ENCODE measurements around the gene RNF135.
"Not testable (repeated sequence)": the region's sequence is repeated elsewhere in the genome, so short reads cannot be mapped to it uniquely, and the experiment has no call there.

RNF135 gene

GRCh38 chr17:30954046-30954830 lies 16.6 kb upstream of the RNF135 start:
- DNase-seq (ENCODE audit: low read depth, low spot score): no peak

GRCh38 chr17:30956764-30957374 lies 14.0 kb upstream of the RNF135 start:
- no peak for DNase-seq (ENCODE audit: low read depth, low spot score)

GRCh38 chr17:30957741-30958140 lies 13.1 kb upstream of the RNF135 start:
- DNase-seq (ENCODE audit: low read depth, low spot score): no peak

GRCh38 chr17:30958187-30958586 lies 12.7 kb upstream of the RNF135 start:
- no peak for DNase-seq (ENCODE audit: low read depth, low spot score)

GRCh38 chr17:30961209-30962188 lies 9.3 kb upstream of the RNF135 start:
- no peak for DNase-seq (ENCODE audit: low read depth, low spot score)

GRCh38 chr17:30964312-30964711 lies 6.5 kb upstream of the RNF135 start:
- not testable (repeated sequence) for DNase-seq (ENCODE audit: low read depth, low spot score)

GRCh38 chr17:30964876-30965275 lies 6.0 kb upstream of the RNF135 start:
- no peak for DNase-seq (ENCODE audit: low read depth, low spot score)

GRCh38 chr17:30965686-30966085 lies 5.2 kb upstream of the RNF135 start:
- no peak for DNase-seq (ENCODE audit: low read depth, low spot score)

GRCh38 chr17:30967911-30968310 lies 2.9 kb upstream of the RNF135 start:
- not testable (repeated sequence) for DNase-seq (ENCODE audit: low read depth, low spot score)

- DNase-seq (ENCODE audit: low read depth, low spot score): no peak
These were observed 629 bp upstream of the RNF135 start for GRCh38 chr17:30969989-30970830.

- DNase-seq (ENCODE audit: low read depth, low spot score): no peak
These were observed 4.4 kb downstream of the RNF135 start for GRCh38 chr17:30975042-30975820.

GRCh38 chr17:30979919-30980318 lies 9.1 kb downstream of the RNF135 start:
- DNase-seq (ENCODE audit: low read depth, low spot score): not testable (repeated sequence)

GRCh38 chr17:30981531-30982519 lies 11.0 kb downstream of the RNF135 start:
- DNase-seq (ENCODE audit: low read depth, low spot score): no peak

GRCh38 chr17:30982855-30983254 lies 12.0 kb downstream of the RNF135 start:
- DNase-seq (ENCODE audit: low read depth, low spot score): no peak

- DNase-seq (ENCODE audit: low read depth, low spot score): no peak
These were observed 19.6 kb downstream of the RNF135 start for GRCh38 chr17:30990458-30990857.

- no peak for DNase-seq (ENCODE audit: low read depth, low spot score)
These were observed 21.7 kb downstream of the RNF135 start for GRCh38 chr17:30992551-30992950.

- no peak for DNase-seq (ENCODE audit: low read depth, low spot score)
These were observed 24.5 kb downstream of the RNF135 start for GRCh38 chr17:30995347-30995746.

GRCh38 chr17:30996486-30996885 lies 25.6 kb downstream of the RNF135 start:
- DNase-seq (ENCODE audit: low read depth, low spot score): no peak

GRCh38 chr17:30997270-30997669 lies 26.4 kb downstream of the RNF135 start:
- DNase-seq (ENCODE audit: low read depth, low spot score): no peak

All from activated CD4-positive, CD25-positive, alpha-beta regulatory T cell treated with anti-CD3 and anti-CD28 coated beads, Interleukin-2, amount 50 U/mL, for 16 hours (primary cell).